Measurements from ENCODE around the gene USP46.

Gene USP46

DNA sequence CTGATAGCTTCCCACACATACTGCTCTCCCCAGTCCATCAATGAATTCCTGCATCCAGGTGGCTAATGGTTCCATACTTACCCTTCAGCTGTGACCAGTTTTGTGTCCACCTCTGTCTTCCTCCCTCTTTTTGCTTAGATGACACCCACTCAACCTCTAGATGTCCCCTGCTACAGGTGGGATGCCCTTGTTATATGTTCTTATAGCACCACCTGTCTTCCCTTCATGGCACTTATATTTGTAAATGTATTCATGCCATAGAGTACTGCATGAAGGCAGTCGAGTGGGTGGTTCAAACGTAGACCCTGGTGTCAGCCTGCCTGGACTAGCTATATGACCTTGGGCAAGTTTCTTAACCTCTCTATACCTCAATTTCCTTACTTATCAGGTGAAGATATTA is 6.5 kb upstream of the USP46 start:
- H3K36me3 Mint-ChIP-seq (ENCODE audit: low read depth), result peaks cover 13% of the 10 kb centered on the region
- H3K27ac Mint-ChIP-seq, result no peak overlapping the region
- H3K9me3 Mint-ChIP-seq, result peaks cover 6% of the 10 kb centered on the region
- H3K4me1 Mint-ChIP-seq (ENCODE audit: low read depth), result peaks cover 7% of the 10 kb centered on the region
- H3K4me3 Mint-ChIP-seq, result no peak overlapping the region
- peaks cover 32% of the 10 kb centered on the region for H3K27me3 Mint-ChIP-seq (ENCODE audit: low read depth)

GRCh38 chr4:52664479-52664878 is 5.4 kb upstream of the USP46 start:
- Mint-ChIP-seq H3K4me3 (no peak overlapping the region), H3K27me3 (ENCODE audit: low read depth) (peaks cover 33% of the 10 kb centered on the region), H3K9me3 (peaks cover 6% of the 10 kb centered on the region), H3K36me3 (ENCODE audit: low read depth) (peaks cover 14% of the 10 kb centered on the region), H3K4me1 (ENCODE audit: low read depth) (peaks cover 12% of the 10 kb centered on the region), H3K27ac (no peak overlapping the region)

DNA sequence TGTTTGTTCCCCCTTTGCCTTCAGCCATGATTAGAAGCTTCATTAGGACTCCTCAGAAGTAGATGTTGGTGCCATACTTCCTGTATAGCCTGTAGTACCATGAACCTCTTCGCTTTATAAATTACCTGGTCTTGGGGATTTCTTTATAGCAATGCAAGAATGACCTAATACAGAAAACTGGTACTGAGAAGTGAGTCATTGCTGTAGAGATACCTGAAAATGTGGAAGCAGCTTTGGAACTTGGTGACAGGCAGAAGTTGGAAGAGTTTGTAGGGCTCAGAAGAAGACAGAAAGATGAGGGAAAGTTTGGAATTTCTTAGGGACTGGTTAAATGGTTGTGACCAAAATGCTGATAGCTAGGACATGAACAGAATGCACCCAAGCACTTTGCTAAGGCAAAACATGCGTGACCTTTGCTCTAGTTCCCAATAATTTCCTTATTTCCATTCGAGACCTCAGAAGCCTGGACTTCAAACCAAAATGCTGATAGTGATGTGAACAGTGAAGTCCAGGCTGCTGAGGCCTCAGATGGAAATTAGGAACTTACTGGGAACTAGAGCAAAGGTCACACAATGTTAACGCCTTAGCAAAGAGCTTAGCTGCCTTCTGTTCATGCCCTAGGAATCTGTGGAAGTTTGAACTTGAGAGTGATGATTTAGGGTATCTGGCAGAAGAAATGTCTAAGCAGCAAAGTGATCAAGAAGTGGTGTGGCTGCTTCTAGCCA is 3.0 kb upstream of the USP46 start:
- H3K27me3 Mint-ChIP-seq (ENCODE audit: low read depth), result peaks cover 30% of the 10 kb centered on the region
- H3K36me3 Mint-ChIP-seq (ENCODE audit: low read depth), result peaks cover 14% of the 10 kb centered on the region
- H3K4me3 Mint-ChIP-seq, result no peak overlapping the region
- peaks cover 6% of the 10 kb centered on the region for H3K9me3 Mint-ChIP-seq
- H3K27ac Mint-ChIP-seq, result no peak overlapping the region
- peaks cover 18% of the 10 kb centered on the region for H3K4me1 Mint-ChIP-seq (ENCODE audit: low read depth)

DNA sequence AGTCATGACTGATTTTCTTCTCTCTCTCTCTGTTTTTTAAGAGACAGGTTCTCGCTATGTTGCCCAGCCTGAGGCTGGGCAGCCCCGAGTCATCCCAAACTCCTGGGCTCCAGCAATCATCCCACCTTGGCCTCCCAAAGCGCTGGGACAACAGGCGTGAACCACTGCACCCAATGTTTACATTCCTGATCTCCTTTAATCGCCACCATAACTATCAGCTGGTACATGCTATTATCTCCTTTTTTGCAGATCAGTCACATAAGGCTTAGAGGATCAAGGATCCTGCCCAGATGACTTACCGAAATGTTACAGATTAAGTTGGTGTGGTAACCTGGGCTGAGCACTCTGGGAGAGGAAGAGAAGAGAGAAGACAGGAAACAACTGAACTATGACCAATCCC is 1.5 kb upstream of the USP46 start:
- peaks cover 18% of the 10 kb centered on the region for H3K4me1 Mint-ChIP-seq (ENCODE audit: low read depth)
- peaks cover 19% of the 10 kb centered on the region for H3K27me3 Mint-ChIP-seq (ENCODE audit: low read depth)
- H3K27ac Mint-ChIP-seq, result peak overlapping the region; percentile 2
- peak overlapping the region; percentile 52 for H3K4me3 Mint-ChIP-seq
- peaks cover 6% of the 10 kb centered on the region for H3K9me3 Mint-ChIP-seq
- peaks cover 14% of the 10 kb centered on the region for H3K36me3 Mint-ChIP-seq (ENCODE audit: low read depth)

DNA sequence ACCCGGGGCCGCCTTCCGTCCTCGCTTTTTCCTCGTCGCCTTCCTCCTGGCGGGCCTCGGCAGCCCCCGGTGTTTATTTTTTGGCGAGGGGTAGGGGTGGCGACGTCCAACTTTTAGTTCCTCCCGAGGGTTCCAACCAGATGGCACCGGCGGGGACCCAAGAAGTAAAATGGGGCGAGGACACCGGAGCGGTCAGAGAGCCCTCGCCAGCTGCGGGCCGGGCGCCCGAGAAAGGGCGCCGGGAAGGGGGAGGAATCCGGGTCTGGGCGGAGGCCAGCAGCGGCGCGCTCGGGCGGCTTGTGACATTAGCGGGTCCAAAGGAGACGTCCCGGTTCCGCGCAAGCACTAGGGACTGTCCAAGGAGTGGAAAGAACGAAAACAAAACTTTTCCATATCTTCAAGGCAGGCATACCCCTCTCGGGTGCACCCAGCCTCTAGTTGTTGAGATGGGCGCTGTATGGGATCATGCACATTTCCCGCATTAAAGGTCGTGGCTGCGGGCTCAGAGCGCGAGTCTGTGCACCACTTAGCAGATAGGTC is 691 bp upstream of the USP46 start:
- peaks cover 6% of the 10 kb centered on the region for H3K9me3 Mint-ChIP-seq
- peaks cover 12% of the 10 kb centered on the region for H3K36me3 Mint-ChIP-seq (ENCODE audit: low read depth)
- peaks cover 16% of the 10 kb centered on the region for H3K4me1 Mint-ChIP-seq (ENCODE audit: low read depth)
- H3K4me3 Mint-ChIP-seq, result peak overlapping the region; percentile 71
- peaks cover 15% of the 10 kb centered on the region for H3K27me3 Mint-ChIP-seq (ENCODE audit: low read depth)
- peak overlapping the region; percentile 27 for H3K27ac Mint-ChIP-seq

DNA sequence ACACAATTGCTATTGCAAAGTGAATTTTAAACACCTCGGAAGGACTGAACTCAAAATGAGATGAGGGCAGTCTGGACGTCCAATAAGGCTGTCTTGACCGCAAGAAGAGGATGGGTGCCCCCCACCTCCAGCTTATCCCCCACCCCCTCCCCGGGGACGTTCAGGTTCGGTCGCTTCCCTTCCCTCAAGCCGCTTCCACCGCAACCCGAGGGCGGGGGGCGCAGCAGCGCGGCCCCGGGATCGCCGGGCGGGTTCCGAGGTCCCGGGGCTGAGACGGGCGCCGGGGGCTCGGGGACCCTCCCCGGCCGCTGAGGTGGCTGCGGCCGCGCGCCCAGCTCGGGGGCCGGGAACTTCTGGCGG is 480 bp downstream of the USP46 start:
- peaks cover 16% of the 10 kb centered on the region for H3K4me1 Mint-ChIP-seq (ENCODE audit: low read depth)
- H3K4me3 Mint-ChIP-seq, result peak overlapping the region; percentile 72
- peaks cover 15% of the 10 kb centered on the region for H3K27me3 Mint-ChIP-seq (ENCODE audit: low read depth)
- peaks cover 6% of the 10 kb centered on the region for H3K9me3 Mint-ChIP-seq
- no peak overlapping the region for H3K27ac Mint-ChIP-seq
- H3K36me3 Mint-ChIP-seq (ENCODE audit: low read depth), result peaks cover 12% of the 10 kb centered on the region

DNA sequence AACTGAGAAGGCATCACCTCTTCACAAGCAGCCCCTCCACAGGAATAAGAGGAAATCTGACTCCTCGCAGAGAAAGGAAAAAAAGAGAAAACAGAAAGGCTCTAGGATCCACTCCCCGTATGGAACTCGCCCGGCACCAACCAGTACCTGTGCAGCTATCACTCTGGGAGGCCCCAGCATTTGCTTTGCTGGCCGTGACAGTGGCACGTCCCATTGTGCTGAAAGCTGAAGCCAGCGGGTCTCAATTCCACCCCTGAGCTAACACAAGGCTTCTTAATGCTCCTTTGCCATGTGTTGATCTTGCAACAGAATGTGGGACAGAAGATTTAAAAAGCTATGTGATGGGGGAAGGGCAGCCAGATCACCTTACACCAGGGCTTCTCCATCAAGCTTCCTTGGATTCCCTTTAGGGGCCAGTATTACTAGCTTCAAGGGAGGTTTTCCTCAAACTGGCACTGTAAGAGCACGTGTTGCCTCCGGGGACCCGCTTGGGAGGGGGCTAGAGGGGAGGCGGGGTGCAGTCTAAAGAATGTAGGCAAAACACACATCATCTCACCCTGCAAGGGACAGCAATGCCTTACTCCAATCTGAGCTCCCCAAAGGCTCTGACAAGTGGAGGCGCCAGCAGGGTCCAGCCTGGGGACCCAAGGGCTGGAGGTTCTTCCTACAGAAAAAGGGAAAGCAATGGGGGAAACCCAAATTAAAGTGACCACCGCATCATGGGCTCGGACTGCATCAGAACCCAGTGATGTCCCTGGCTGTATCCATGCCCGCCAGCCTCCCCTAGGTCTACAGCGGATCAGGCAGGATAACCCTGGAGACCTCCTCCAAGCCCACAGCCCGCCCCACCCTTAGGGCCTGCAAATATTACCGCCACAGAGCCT is 1.2 kb downstream of the USP46 start:
- Mint-ChIP-seq H3K36me3 (ENCODE audit: low read depth) (peaks cover 12% of the 10 kb centered on the region), H3K4me1 (ENCODE audit: low read depth) (peaks cover 16% of the 10 kb centered on the region), H3K27ac (no peak overlapping the region), H3K9me3 (peaks cover 6% of the 10 kb centered on the region), H3K27me3 (ENCODE audit: low read depth) (peaks cover 15% of the 10 kb centered on the region), H3K4me3 (peak overlapping the region; percentile 72)

DNA sequence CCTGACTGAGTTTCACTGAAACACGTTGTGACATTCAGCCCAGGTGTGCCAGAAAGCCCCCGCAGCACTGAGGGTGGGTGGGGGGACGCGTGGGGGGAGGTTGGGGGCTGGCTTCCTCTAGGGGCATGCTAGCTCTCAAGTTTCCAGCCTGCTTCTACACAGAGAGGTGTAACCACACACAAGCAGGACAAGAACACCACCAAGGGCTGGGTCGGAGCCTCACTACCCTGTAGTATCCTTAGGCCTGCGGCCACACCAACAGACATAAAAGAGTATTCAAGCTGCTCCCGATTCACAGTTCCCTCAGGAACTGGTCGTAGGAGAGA is 1.8 kb downstream of the USP46 start:
- Mint-ChIP-seq H3K36me3 (ENCODE audit: low read depth) (peaks cover 10% of the 10 kb centered on the region), H3K27me3 (ENCODE audit: low read depth) (peaks cover 12% of the 10 kb centered on the region), H3K4me1 (ENCODE audit: low read depth) (peaks cover 19% of the 10 kb centered on the region), H3K9me3 (peaks cover 3% of the 10 kb centered on the region), H3K27ac (no peak overlapping the region), H3K4me3 (peak overlapping the region; percentile 72)

GRCh38 chr4:52655506-52655905 is 3.6 kb downstream of the USP46 start:
- H3K4me1 Mint-ChIP-seq (ENCODE audit: low read depth), result peaks cover 18% of the 10 kb centered on the region
- no peak overlapping the region for H3K4me3 Mint-ChIP-seq
- H3K36me3 Mint-ChIP-seq (ENCODE audit: low read depth), result peaks cover 4% of the 10 kb centered on the region
- H3K27ac Mint-ChIP-seq, result no peak overlapping the region
- peaks cover 8% of the 10 kb centered on the region for H3K27me3 Mint-ChIP-seq (ENCODE audit: low read depth)
- H3K9me3 Mint-ChIP-seq, result no peaks in the 10 kb centered on the region

- Mint-ChIP-seq H3K4me1 (ENCODE audit: low read depth) (peaks cover 8% of the 10 kb centered on the region), H3K36me3 (ENCODE audit: low read depth) (peaks cover 7% of the 10 kb centered on the region), H3K27me3 (ENCODE audit: low read depth) (no peaks in the 10 kb centered on the region), H3K9me3 (no peaks in the 10 kb centered on the region), H3K27ac (peak overlapping the region; percentile 8), H3K4me3 (peak overlapping the region; percentile 43)
Observed at GRCh38 chr4:52651996-52652672, 7.0 kb downstream of the USP46 start.

- Mint-ChIP-seq H3K4me1 (ENCODE audit: low read depth) (peaks cover 8% of the 10 kb centered on the region), H3K27ac (no peak overlapping the region), H3K4me3 (no peak overlapping the region), H3K36me3 (ENCODE audit: low read depth) (peaks cover 7% of the 10 kb centered on the region), H3K27me3 (ENCODE audit: low read depth) (no peaks in the 10 kb centered on the region), H3K9me3 (no peaks in the 10 kb centered on the region)
Observed at GRCh38 chr4:52648836-52649235, 10.3 kb downstream of the USP46 start.

DNA sequence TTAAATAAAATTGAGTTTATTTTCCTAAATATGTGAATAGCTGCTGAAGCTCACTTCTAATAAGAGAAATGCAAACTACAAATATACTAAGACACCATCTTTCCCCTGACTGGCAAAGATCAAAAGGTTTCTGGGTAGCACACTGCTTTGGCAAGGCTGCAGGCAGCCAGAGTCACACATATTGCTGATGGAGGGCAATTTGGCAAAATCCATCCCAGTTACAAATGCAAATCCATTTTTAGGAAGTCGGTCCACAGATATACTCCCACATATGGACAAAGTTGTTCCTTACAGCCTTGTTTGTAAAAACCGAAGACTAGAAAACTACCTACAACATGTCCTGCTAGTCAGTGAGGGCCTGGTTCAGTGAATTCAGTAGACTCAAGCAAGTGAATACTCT is 12.4 kb downstream of the USP46 start:
- Mint-ChIP-seq H3K27me3 (ENCODE audit: low read depth) (peaks cover 11% of the 10 kb centered on the region), H3K4me3 (no peak overlapping the region), H3K27ac (no peak overlapping the region), H3K36me3 (ENCODE audit: low read depth) (peaks cover 4% of the 10 kb centered on the region), H3K9me3 (no peaks in the 10 kb centered on the region), H3K4me1 (ENCODE audit: low read depth) (peaks cover 5% of the 10 kb centered on the region)

- H3K36me3 Mint-ChIP-seq (ENCODE audit: low read depth), result peaks cover 4% of the 10 kb centered on the region
- peaks cover 11% of the 10 kb centered on the region for H3K27me3 Mint-ChIP-seq (ENCODE audit: low read depth)
- peaks cover 8% of the 10 kb centered on the region for H3K4me1 Mint-ChIP-seq (ENCODE audit: low read depth)
- H3K27ac Mint-ChIP-seq, result no peak overlapping the region
- H3K9me3 Mint-ChIP-seq, result no peaks in the 10 kb centered on the region
- H3K4me3 Mint-ChIP-seq, result no peak overlapping the region
Observed at GRCh38 chr4:52646096-52646495, 13.0 kb downstream of the USP46 start.

GRCh38 chr4:52645300-52645699 is 13.8 kb downstream of the USP46 start:
- Mint-ChIP-seq H3K4me3 (no peak overlapping the region), H3K4me1 (ENCODE audit: low read depth) (peaks cover 9% of the 10 kb centered on the region), H3K36me3 (ENCODE audit: low read depth) (peaks cover 3% of the 10 kb centered on the region), H3K9me3 (no peaks in the 10 kb centered on the region), H3K27ac (no peak overlapping the region), H3K27me3 (ENCODE audit: low read depth) (peaks cover 11% of the 10 kb centered on the region)
